ENCODE measurements around the gene BHLHE41. TPM values are rescaled to one million over a fixed set of nuclear protein-coding genes. Genes with fewer than 3 reads are reported as not detected.

Gene BHLHE41
- total and polyA plus RNA-seq, 9 of the 15 experiments (the other 6 are each of a cell fraction or from before 2014, with no cell fraction given), result not detected

DNA sequence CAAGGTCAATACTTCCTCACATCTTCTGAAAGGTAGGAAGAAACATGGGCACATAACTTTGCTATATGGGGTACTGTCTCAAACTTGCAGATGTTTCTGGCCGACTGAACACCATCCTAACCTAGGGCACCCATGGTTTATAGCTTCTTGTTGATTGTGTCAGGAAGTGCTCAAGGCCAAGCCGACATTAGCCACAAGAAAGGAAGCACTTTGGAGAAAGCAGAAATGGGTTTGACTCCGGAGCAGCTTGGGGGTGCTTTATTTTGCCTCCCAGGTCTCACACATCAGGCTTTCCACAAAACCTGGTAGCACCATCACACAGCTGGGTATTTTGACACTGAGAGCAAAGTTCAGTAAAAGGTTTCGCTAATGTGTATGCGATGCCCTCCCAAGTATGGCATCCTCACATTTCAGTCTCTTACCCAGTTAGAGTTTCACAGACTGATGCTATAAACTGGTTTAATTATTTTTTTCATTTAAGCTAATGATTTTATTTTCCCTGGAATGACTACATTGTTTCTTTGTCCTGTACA, 25.2 kb upstream of the BHLHE41 start:
- Histone ChIP-seq H3K9me3 (replicated peaks; ENCODE audit: control insufficient read depth, insufficient read depth, low read depth, low read length) (no peaks in the 10 kb centered on the region), H3K36me3 (ENCODE audit: control insufficient read depth, insufficient read depth, low read length) (no peaks in the 10 kb centered on the region), H4K20me1 (replicated peaks; ENCODE audit: control insufficient read depth, insufficient read depth, low read length) (no peaks in the 10 kb centered on the region), H3K4me1 (replicated peaks in 1 of 2; ENCODE audit: control insufficient read depth in 2 of 2, insufficient read depth in 2 of 2, low read length in 2 of 2) (no peaks in the 10 kb centered on the region), H3K9ac (ENCODE audit: insufficient read depth in 1 of 2, low read depth in 2 of 2, low read length in 2 of 2) (no peak overlapping the region), H3K4me2 (ENCODE audit: insufficient read depth, low read length) (no peak overlapping the region), H3K79me2 (ENCODE audit: control insufficient read depth, insufficient read depth, low read length) (no peaks in the 10 kb centered on the region), H3K27ac (ENCODE audit: extremely low read depth, low read depth, low read length) (no peak overlapping the region), H3K4me3 (no peak overlapping the region), H3K27me3 (ENCODE audit: control insufficient read depth in 2 of 2, insufficient read depth in 2 of 2, low read length in 2 of 2) (peaks cover 4 to 11% of the 10 kb centered on the region in 2 experiments), H3K9me1 (ENCODE audit: control insufficient read depth, insufficient read depth, low read length) (no peaks in the 10 kb centered on the region), H2AFZ (ENCODE audit: low read depth, low read length) (no peak overlapping the region)
- FAIRE-seq (no peak), DNase-seq (ENCODE audit: extremely low read depth in 1 of 4, low spot score in 3 of 4) (no peak), ATAC-seq (no peak)
- 10% methylated on average over 5 of the region's 5 CpGs for WGBS (ENCODE audit: insufficient coverage, low coverage, missing lambda C conversion rate)
- in situ Hi-C loops (cut with MboI) (no loop called here), intact Hi-C loops (cut with micrococcal nuclease) (no loop called here)
- CTCF ChIA-PET (ENCODE audit: low intra/inter-chr PET ratio), result no interaction called here
- no peak for TF ChIP-seq ARID1B (IDR thresholded peaks at IDR 0.05)
- TF ChIP-seq KLF6 (CRISPR knock-in tag; IDR thresholded peaks at IDR 0.05; ENCODE audit: borderline replicate concordance), result no peak
- no peak for TF ChIP-seq ARHGAP35 (IDR thresholded peaks at IDR 0.05; ENCODE audit: partially characterized antibody)
- TF ChIP-seq MCM7 (IDR thresholded peaks at IDR 0.05), result no peak
- no peak for TF ChIP-seq NCOA1 (IDR thresholded peaks at IDR 0.05; ENCODE audit: low read depth)
- TF ChIP-seq ILF3 (IDR thresholded peaks at IDR 0.05; ENCODE audit: borderline replicate concordance), result no peak
- no peak for TF ChIP-seq SMAD2 (IDR thresholded peaks at IDR 0.05; ENCODE audit: low read depth, low read length)
- no peak for TF ChIP-seq PURB (CRISPR knock-in tag; IDR thresholded peaks at IDR 0.05; ENCODE audit: low read depth)
- TF ChIP-seq POLR2G (IDR thresholded peaks at IDR 0.05; ENCODE audit: low read depth, low read length), result no peak
- no peak for TF ChIP-seq ZSCAN29 (IDR thresholded peaks at IDR 0.05)
- TF ChIP-seq TEAD1 (CRISPR knock-in tag; IDR thresholded peaks at IDR 0.05), result no peak
- no peak for TF ChIP-seq ZNF584 (CRISPR knock-in tag; IDR thresholded peaks at IDR 0.05; ENCODE audit: low read depth)
- TF ChIP-seq SRSF9 (IDR thresholded peaks at IDR 0.05; ENCODE audit: borderline replicate concordance, low read depth, low read length), result no peak
- no peak for TF ChIP-seq MITF (IDR thresholded peaks at IDR 0.05)
- no peak for TF ChIP-seq PCBP2 (IDR thresholded peaks at IDR 0.05; ENCODE audit: low read depth, low read length, poor library complexity, severe bottlenecking)
- POLR2A ChIA-PET, result interaction anchor here (1.4 kb wide), 1 partner anchor 31 kb away, joined by 3 read pairs; no protein-coding TSS in a partner anchor
- no TSS peak for BruUV-seq (replicated peaks)

All from K562 (cell line).